Measurements from ENCODE around the gene DENND11.

- TF ChIP-seq CTCF (IDR thresholded peaks at IDR 0.05) (no peak), POLR2A (IDR thresholded peaks at IDR 0.05) (no peak)
These were observed 42.5 kb downstream of the DENND11 start for GRCh38 chr7:141659501-141659900.

Data from heart left ventricle (tissue), 13 donors.